GM13976 (cell line): ENCODE measurements around the gene CCNY.

Experiments used
- DNase-seq: peaks from one replicate; pipeline ENCODE4 v3.0.0; 2012; ENCODE audit warnings: low spot score
- CTCF ChIP-seq: IDR thresholded peaks from 2 replicates; pipeline ENCODE4 v1.5.1; 2012; ENCODE audit warnings: borderline replicate concordance, mild to moderate bottlenecking; ENCODE audit not compliant: insufficient read depth; ENCODE audit errors: extremely low read depth, missing control alignments, control extremely low read depth
- in situ Hi-C: fragments of 300-500 bp; cut with MboI; formaldehyde crosslinking; loops from one replicate; pipeline ENCODE4 v1.12.0; 2022; ENCODE audit warnings: low sequenced_read_pairs, mixed read lengths, inconsistent platforms; ENCODE audit not compliant: unreplicated experiment

CCNY gene

GRCh38 chr10:35409808-35410207 is 73.5 kb downstream of the CCNY start:
- in situ Hi-C loops: no loop called here
- DNase-seq: no peak
- TF ChIP-seq CTCF: no peak

- DNase-seq: no peak
- no peak for TF ChIP-seq CTCF
- in situ Hi-C loops: no loop called here
Observed at GRCh38 chr10:35412003-35412723, 75.9 kb downstream of the CCNY start.

GRCh38 chr10:35412900-35413491 is 76.7 kb downstream of the CCNY start:
- no peak for DNase-seq
- in situ Hi-C loops: no loop called here
- TF ChIP-seq CTCF: no peak

GRCh38 chr10:35413985-35414861 is 77.9 kb downstream of the CCNY start:
- no peak for DNase-seq
- no peak for TF ChIP-seq CTCF
- in situ Hi-C loops: no loop called here

GRCh38 chr10:35415505-35415904 is 79.2 kb downstream of the CCNY start:
- no peak for TF ChIP-seq CTCF
- in situ Hi-C loops: no loop called here
- no peak for DNase-seq

GRCh38 chr10:35416619-35417312 is 80.5 kb downstream of the CCNY start:
- DNase-seq: no peak
- peak; percentile 14 for TF ChIP-seq CTCF

More at GRCh38 chr10:35416619-35417312, 80.5 kb downstream of the CCNY start:
- in situ Hi-C loops: no loop called here
